Adrenal gland (tissue), 12 donors: Measurements from ENCODE around the gene HES3. TPM values are rescaled to one million over a fixed set of nuclear protein-coding genes. Genes with fewer than 3 reads are reported as not detected.

Experiments
- DNase-seq, 7 donors: peaks; one replicate each; pipeline ENCODE4 v3.0.0-alpha.2; 2019 to 2020
- H3K27ac ChIP-seq, 5 donors: fragments of 200-600 bp; sonication (generic) in 4 of 5; 1 replicate in 3 of 5; 2 replicates in 2 of 5; pipeline versions ENCODE4 v1.5.1 to v1.8.0; 2016 to 2020; ENCODE audit warnings: mild to moderate bottlenecking in 1 of 5
- H3K27me3 ChIP-seq: fragments of 200-600 bp; 2 replicates; pipeline ENCODE4 v1.8.0; 2021
- H3K36me3 ChIP-seq, 2 donors: fragments of 200-600 bp; replicated peaks in 1 of 2; 1 replicate in 1 of 2; 2 replicates in 1 of 2; pipeline versions ENCODE4 v1.5.1 to v1.8.0; 2018 to 2022
- H3K4me1 ChIP-seq, 2 donors: fragments of 200-600 bp; replicated peaks in 1 of 2; 1 replicate in 1 of 2; 2 replicates in 1 of 2; pipeline versions ENCODE4 v1.5.1 to v1.8.0; 2018 to 2021
- H3K4me3 ChIP-seq, 4 donors: fragments of 200-600 bp; sonication (generic) in 3 of 4; one replicate each; pipeline ENCODE4 v1.5.1; 2016 to 2018
- H3K9me3 ChIP-seq, 3 donors: fragments of 200-600 bp; sonication (generic) in 1 of 3; replicated peaks in 1 of 3; 1 replicate in 2 of 3; 2 replicates in 1 of 3; pipeline versions ENCODE4 v1.5.1 to v1.8.0; 2016 to 2021
- CTCF ChIP-seq, 6 experiments: fragments of 450-650 bp in 4 of 6; fragments of 200-600 bp in 2 of 6; sonication (generic) in 1 of 6; IDR thresholded peaks; 1 replicate in 5 of 6; 2 replicates in 1 of 6; pipeline versions ENCODE4 v1.5.1 to v1.8.0; 2016 to 2021; ENCODE audit warnings: antibody characterized with exemption in 6 of 6, mild to moderate bottlenecking in 2 of 6, moderate library complexity in 1 of 6
- POLR2A ChIP-seq, 2 donors: fragments of 450-650 bp; IDR thresholded peaks; one replicate each; pipeline ENCODE4 v1.6.1; 2017; ENCODE audit warnings: antibody characterized with exemption in 2 of 2, mild to moderate bottlenecking in 2 of 2, moderate library complexity in 1 of 2
- WGBS, 4 donors: extraction: QIAGEN DNeasy Blood & Tissue Kit in 2 of 4; methylation state at CpG; one replicate each; pipeline versions ENCODE4 v1.1.5 to v1.1.7; 2013 to 2017; 5-methylcytosine and 5-hydroxymethylcytosine counted together
- intact Hi-C, 2 donors: fragments of 100-400 bp; cut with DNase I; formaldehyde crosslinking; loops; one replicate each; pipeline versions ENCODE4 v1.14.1 to v1.15.0; 2022 to 2023
- polyA plus RNA-seq, 3 donors: library from polyadenylated mRNA; stranded (reverse); fragments of 200-250 nt in 2 of 3; fragments of 350-450 nt in 1 of 3; fragmentation: Illumina TruSeq in 1 of 3; extraction: RNeasy Lipid Tissue Mini Kit (QIAGEN cat#74804) in 1 of 3; gene quantifications; one replicate each; pipeline ENCODE4 v1.2.3, GENCODE V29; 2013 to 2014
- total RNA-seq, 9 donors: library from RNA; depleted of rRNA in 4 of 9; stranded (reverse); fragments of >200 nt in 4 of 9; fragments of 120-200 nt in 1 of 9; fragmentation: NEBNext Ultra II Directional in 1 of 9; extraction: Animal tissue kit (Norgen Biotek cat#: 25700) in 1 of 9; gene quantifications; one replicate each; pipeline versions ENCODE4 v1.1.0 to v1.2.4, GENCODE V29; 2013 to 2023
- donor health status: healthy with polysubstance abuse.
- donor health status: Bipolar disorder and iron deficiency.
- donor health status: DM: yes; HTN: yes; CAD: no.
- donor health status: DM: no; HTN: no; CAD: no.
- donor health status: DM: no; HTN: no; CAD: no.
- donor health status: DM: yes; HTN: yes; CAD: no.

The HES3 gene
- total and polyA plus RNA-seq, 12 donors, result not detected

- TF ChIP-seq CTCF (IDR thresholded peaks at IDR 0.05) (peak; percentile 62 to 97 (median 72)), POLR2A (IDR thresholded peaks at IDR 0.05) (no peak)
- Histone ChIP-seq H3K4me3 (no peak overlapping the region), H3K9me3 (no peaks in the 10 kb centered on the region), H3K27me3 (peaks cover 56% of the 10 kb centered on the region), H3K27ac (no peak overlapping the region), H3K36me3 (no peaks in the 10 kb centered on the region), H3K4me1 (peaks cover 5 to 30% of the 10 kb centered on the region in 2 donors)
- intact Hi-C loops, result loop anchor here (5.0 kb wide), 3 partner anchors 37 to 167 kb away; no protein-coding TSS in a partner anchor
- 0 to 3% (median 2%) methylated on average over 6 to 79 of the region's 79 CpGs for WGBS, 4 donors
- DNase-seq, result peak; percentile 78 to 87 (median 83)
These were observed 1.3 kb downstream of the HES3 start for GRCh38 chr1:6245086-6245868.

GRCh38 chr1:6245869-6246496 lies 2.0 kb downstream of the HES3 start:
- peaks cover 5 to 30% of the 10 kb centered on the region in 2 donors for H3K4me1 ChIP-seq
- DNase-seq, result no peak
- intact Hi-C loops, result loop anchor here (2.0 to 5.0 kb wide), 5 partner anchors 36 to 166 kb away; no protein-coding TSS in a partner anchor
- no peak overlapping the region for H3K27ac ChIP-seq
- no peak for TF ChIP-seq POLR2A (IDR thresholded peaks at IDR 0.05)
- TF ChIP-seq CTCF (IDR thresholded peaks at IDR 0.05), result no peak
- H3K4me3 ChIP-seq, result no peak overlapping the region
- 2 to 8% (median 4%) methylated on average over 10 to 49 of the region's 49 CpGs for WGBS, 4 donors
- peaks cover 51% of the 10 kb centered on the region for H3K27me3 ChIP-seq
- no peaks in the 10 kb centered on the region for H3K36me3 ChIP-seq
- H3K9me3 ChIP-seq, result no peaks in the 10 kb centered on the region

GRCh38 chr1:6246497-6247467 lies 2.8 kb downstream of the HES3 start:
- Histone ChIP-seq H3K36me3 (no peaks in the 10 kb centered on the region), H3K27me3 (peaks cover 43% of the 10 kb centered on the region), H3K4me3 (no peak overlapping the region), H3K27ac (no peak overlapping the region), H3K9me3 (no peaks in the 10 kb centered on the region), H3K4me1 (peaks cover 4 to 28% of the 10 kb centered on the region in 2 donors)
- WGBS, 4 donors, result 3 to 23% (median 9%) methylated on average over 4 to 30 of the region's 30 CpGs
- intact Hi-C loops, result loop anchor here (2.0 to 5.0 kb wide), 5 partner anchors 36 to 166 kb away; no protein-coding TSS in a partner anchor
- DNase-seq, result peak; percentile 75 to 89 (median 81)
- no peak for TF ChIP-seq POLR2A (IDR thresholded peaks at IDR 0.05)
- TF ChIP-seq CTCF (IDR thresholded peaks at IDR 0.05), result peak; percentile 94 to 98 (median 97)
